ENCODE measurements around the gene SLC23A1.
"Not testable (repeated sequence)": the region's sequence is repeated elsewhere in the genome, so short reads cannot be mapped to it uniquely, and the experiment has no call there.

The SLC23A1 gene

DNA sequence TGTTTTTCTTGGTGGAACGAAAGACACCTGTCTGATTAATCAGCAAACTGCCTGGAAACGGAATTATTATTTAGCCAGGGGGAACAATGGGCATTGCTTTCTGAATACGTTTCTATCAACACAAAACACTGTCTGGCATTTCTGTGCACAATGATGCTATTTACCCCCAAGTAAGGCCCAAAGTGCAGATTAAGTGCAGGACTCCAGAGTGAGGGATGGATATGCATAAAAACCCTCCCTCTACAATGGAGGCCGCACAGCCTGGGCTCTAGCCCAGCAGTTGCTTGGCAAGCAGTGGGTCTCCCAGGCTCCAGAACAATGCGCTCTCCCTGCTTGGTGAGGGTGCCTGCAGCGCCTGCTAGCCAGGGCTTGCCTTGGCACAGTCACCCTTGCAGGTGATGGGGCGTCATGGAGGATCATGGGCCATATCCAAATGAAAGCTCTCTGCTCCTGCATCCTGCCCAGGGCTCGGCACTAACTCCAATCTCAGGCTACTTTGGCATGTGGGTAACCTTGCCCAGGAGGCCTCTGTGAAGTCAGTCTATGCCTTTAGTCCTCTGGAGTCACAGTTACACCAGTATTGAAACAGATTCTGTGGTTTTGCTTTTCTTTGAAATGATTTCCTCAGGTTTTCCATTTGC is 32.2 kb upstream of the SLC23A1 start:
- H3K36me3 ChIP-seq (ENCODE audit: control insufficient read depth, low read depth, low read length), result peaks cover 21% of the 10 kb centered on the region
- peaks cover 9% of the 10 kb centered on the region for H3K4me1 ChIP-seq (ENCODE audit: control insufficient read depth, low read depth, low read length)
- H3K27me3 ChIP-seq (ENCODE audit: control insufficient read depth, insufficient read depth, low read length), result no peaks in the 10 kb centered on the region
- no peak overlapping the region for H3K4me3 ChIP-seq (ENCODE audit: low read length)
- H3K27ac ChIP-seq (ENCODE audit: low read length), result no peak overlapping the region
- H3K9ac ChIP-seq (ENCODE audit: low read length), result no peak overlapping the region
- H3K9me3 ChIP-seq (ENCODE audit: control insufficient read depth, low read depth, low read length), result no peaks in the 10 kb centered on the region

DNA sequence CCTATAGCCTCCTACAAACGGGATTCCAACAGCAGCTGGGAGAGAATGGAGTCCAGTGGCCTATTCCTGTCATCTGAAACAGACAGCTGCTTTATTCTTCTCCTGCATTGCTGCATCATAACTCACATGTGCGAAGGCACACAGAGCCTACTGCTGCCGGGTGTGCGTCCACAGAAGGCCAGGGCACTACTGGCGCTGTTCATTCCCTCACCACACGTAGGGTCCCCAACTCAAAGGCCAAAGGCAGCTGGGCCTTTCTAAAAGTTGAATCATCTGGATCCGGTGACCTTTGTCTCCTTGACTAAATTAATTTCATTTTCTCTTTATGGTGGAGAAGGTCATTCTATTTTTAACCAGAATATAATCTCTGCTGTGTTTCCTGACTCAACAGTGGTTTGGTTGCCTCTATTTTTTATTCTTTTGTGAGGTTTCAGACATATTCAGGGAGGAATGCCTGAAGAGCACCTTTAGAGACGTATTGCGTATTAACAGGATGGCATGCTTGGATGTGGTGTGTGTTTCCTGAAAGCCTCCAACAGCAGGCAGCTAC is 31.6 kb upstream of the SLC23A1 start:
- H3K36me3 ChIP-seq (ENCODE audit: control insufficient read depth, low read depth, low read length), result peaks cover 21% of the 10 kb centered on the region
- no peak overlapping the region for H3K27ac ChIP-seq (ENCODE audit: low read length)
- H3K4me1 ChIP-seq (ENCODE audit: control insufficient read depth, low read depth, low read length), result peaks cover 4% of the 10 kb centered on the region
- H3K9me3 ChIP-seq (ENCODE audit: control insufficient read depth, low read depth, low read length), result no peaks in the 10 kb centered on the region
- H3K4me3 ChIP-seq (ENCODE audit: low read length), result no peak overlapping the region
- no peak overlapping the region for H3K9ac ChIP-seq (ENCODE audit: low read length)
- no peaks in the 10 kb centered on the region for H3K27me3 ChIP-seq (ENCODE audit: control insufficient read depth, insufficient read depth, low read length)

DNA sequence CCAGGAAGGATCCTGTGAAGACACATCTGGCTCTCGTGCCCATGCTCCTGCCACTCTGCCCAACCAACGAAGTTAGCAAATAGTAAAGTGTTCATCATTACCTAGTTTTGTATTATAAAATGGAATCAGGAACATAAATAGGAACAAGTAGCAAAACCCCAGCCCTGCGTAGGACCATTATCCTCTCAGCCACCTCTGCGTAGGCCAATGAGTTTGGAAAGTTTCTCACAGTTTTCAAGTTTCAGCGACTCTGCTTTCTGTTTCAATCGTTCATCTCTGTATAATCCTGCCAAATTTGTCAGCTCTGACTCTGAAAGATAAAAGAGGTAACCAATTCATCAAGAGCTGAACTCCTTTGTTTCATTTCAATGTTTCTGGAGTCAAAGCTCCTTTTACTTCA is 30.9 kb upstream of the SLC23A1 start:
- Histone ChIP-seq H3K36me3 (ENCODE audit: control insufficient read depth, low read depth, low read length) (peaks cover 17% of the 10 kb centered on the region), H3K4me3 (ENCODE audit: low read length) (no peak overlapping the region), H3K27me3 (ENCODE audit: control insufficient read depth, insufficient read depth, low read length) (no peaks in the 10 kb centered on the region), H3K4me1 (ENCODE audit: control insufficient read depth, low read depth, low read length) (no peaks in the 10 kb centered on the region), H3K9me3 (ENCODE audit: control insufficient read depth, low read depth, low read length) (no peaks in the 10 kb centered on the region), H3K9ac (ENCODE audit: low read length) (no peak overlapping the region), H3K27ac (ENCODE audit: low read length) (no peak overlapping the region)

DNA sequence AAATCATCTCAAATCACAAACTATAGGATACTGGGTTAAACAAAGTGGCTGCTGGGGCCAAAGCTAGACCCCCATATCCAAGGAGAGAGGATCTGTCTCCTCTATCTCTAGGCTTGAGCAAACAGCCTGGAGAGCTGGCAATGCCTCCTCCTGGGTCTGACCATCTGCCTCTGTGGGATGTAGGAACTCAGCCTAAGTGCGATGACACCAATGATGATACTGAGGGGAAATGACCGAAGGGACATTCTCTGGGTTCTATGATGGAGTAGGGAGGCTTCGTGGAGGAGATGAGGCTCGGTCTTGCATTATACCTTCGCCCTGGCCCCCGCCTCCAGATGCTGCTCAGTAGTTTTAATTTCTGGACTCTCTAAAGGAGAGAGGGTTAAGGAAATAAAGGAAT is 30.1 kb upstream of the SLC23A1 start:
- no peak overlapping the region for H3K27ac ChIP-seq (ENCODE audit: low read length)
- H3K4me3 ChIP-seq (ENCODE audit: low read length), result no peak overlapping the region
- no peaks in the 10 kb centered on the region for H3K27me3 ChIP-seq (ENCODE audit: control insufficient read depth, insufficient read depth, low read length)
- H3K36me3 ChIP-seq (ENCODE audit: control insufficient read depth, low read depth, low read length), result peaks cover 11% of the 10 kb centered on the region
- H3K4me1 ChIP-seq (ENCODE audit: control insufficient read depth, low read depth, low read length), result no peaks in the 10 kb centered on the region
- H3K9ac ChIP-seq (ENCODE audit: low read length), result no peak overlapping the region
- no peaks in the 10 kb centered on the region for H3K9me3 ChIP-seq (ENCODE audit: control insufficient read depth, low read depth, low read length)

DNA sequence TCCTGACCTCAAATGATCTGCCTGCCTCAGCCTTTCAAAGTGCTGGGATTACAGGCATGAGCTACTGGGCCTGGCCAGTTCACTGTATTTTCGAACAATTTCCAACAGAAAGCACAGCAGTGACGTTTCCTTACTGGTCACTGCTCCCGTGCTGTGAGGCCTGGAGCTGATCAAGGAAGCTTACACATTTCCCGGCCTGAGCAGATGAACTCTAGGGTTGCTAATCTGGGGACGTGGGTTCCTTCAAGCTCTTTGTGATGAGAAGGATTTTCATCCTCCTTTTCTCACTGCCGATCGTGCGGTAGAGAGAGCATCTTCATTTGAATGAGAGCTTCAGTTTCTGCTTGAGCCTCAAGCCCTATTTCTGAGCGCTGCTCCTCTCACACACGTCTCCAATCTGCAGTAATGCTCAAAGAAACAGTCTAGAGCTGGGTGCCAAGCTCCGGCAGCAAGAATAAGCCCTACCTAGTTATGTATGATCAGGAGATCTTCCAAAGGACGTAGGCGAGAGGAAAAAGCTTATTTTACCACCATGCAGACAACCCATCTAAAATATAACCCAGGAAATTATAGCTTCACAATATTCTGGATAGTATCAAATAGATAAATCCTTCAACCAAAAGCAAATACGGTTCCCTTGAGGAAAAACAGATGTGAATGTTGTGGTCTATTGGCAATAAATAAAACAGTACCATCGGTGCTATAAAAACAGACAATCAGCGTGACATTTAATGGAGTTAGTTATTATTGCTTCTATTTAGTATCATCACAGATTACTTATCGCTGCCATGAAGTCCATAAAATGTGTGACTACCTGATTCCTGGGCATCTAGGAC is 28.1 kb upstream of the SLC23A1 start:
- Histone ChIP-seq H3K4me1 (ENCODE audit: control insufficient read depth, low read depth, low read length) (no peaks in the 10 kb centered on the region), H3K27me3 (ENCODE audit: control insufficient read depth, insufficient read depth, low read length) (no peaks in the 10 kb centered on the region), H3K9ac (ENCODE audit: low read length) (no peak overlapping the region), H3K36me3 (ENCODE audit: control insufficient read depth, low read depth, low read length) (peaks cover 8% of the 10 kb centered on the region), H3K9me3 (ENCODE audit: control insufficient read depth, low read depth, low read length) (no peaks in the 10 kb centered on the region), H3K27ac (ENCODE audit: low read length) (no peak overlapping the region), H3K4me3 (ENCODE audit: low read length) (no peak overlapping the region)

DNA sequence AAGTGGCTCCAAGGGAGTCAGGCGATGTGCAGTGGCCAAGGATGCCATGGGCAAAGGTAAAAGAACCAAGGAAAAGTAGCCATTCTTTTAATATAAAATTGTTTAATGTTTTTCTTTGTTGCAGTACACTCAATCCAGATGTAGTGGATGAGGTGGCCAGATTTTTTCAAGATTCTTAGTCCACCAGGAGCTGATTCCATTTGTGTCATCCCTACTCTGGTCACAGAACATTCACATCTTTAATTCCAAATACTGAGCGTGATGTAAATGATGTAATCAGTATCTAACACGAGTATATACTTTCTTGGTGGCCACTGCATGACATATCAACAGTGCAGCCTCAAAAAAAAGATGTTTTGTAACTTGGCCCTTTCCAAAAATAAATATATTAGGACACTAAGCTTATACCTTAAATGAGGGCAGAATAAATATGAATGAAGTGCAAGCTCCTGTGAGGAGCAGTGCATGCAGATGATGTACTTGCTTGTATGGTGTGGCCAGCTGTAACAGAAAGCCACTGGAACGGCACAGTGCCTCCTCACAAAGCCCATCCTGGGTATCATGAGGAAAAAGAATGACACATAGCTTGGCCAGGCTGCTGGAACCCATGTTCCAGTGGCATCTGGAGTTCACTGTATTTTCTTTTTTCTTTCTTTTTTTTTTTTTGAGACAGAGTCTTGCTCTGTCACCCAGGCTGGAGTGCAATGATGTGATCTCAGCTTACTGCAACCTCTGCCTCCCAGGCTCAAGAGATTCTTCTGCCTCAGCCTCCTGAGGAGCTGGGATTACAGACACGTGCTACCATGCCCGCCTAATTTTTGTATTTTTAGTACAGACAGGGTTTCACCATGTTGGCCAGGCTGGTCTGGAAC is 27.3 kb upstream of the SLC23A1 start:
- H3K27me3 ChIP-seq (ENCODE audit: control insufficient read depth, insufficient read depth, low read length), result no peaks in the 10 kb centered on the region
- no peaks in the 10 kb centered on the region for H3K9me3 ChIP-seq (ENCODE audit: control insufficient read depth, low read depth, low read length)
- no peak overlapping the region for H3K4me3 ChIP-seq (ENCODE audit: low read length)
- peaks cover 8% of the 10 kb centered on the region for H3K36me3 ChIP-seq (ENCODE audit: control insufficient read depth, low read depth, low read length)
- H3K9ac ChIP-seq (ENCODE audit: low read length), result no peak overlapping the region
- H3K27ac ChIP-seq (ENCODE audit: low read length), result no peak overlapping the region
- no peaks in the 10 kb centered on the region for H3K4me1 ChIP-seq (ENCODE audit: control insufficient read depth, low read depth, low read length)

DNA sequence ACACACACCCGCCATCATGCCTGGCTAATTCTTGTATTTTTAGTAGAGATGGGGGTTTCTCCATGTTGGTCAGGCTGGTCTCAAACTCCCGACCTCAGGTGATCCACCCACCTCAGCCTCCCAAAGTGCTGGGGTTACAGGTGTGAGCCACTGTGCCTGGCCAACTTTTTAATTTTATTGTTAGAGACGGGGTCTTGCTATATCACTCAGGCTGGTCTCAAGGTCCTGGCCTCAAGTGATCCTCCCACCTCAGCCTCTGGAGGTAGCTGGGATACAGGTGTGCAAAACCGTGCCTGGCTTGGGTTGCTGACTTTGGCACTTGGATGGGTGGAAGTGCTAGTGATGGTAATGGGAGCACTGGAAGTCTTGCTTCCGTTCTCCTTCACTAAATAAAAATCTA is 26.0 kb upstream of the SLC23A1 start:
- not testable (repeated sequence) for H3K9ac ChIP-seq (ENCODE audit: low read length); H3K4me3 ChIP-seq (ENCODE audit: low read length); H3K4me1 ChIP-seq (ENCODE audit: control insufficient read depth, low read depth, low read length); H3K27me3 ChIP-seq (ENCODE audit: control insufficient read depth, insufficient read depth, low read length); H3K36me3 ChIP-seq (ENCODE audit: control insufficient read depth, low read depth, low read length); H3K9me3 ChIP-seq (ENCODE audit: control insufficient read depth, low read depth, low read length); H3K27ac ChIP-seq (ENCODE audit: low read length)

DNA sequence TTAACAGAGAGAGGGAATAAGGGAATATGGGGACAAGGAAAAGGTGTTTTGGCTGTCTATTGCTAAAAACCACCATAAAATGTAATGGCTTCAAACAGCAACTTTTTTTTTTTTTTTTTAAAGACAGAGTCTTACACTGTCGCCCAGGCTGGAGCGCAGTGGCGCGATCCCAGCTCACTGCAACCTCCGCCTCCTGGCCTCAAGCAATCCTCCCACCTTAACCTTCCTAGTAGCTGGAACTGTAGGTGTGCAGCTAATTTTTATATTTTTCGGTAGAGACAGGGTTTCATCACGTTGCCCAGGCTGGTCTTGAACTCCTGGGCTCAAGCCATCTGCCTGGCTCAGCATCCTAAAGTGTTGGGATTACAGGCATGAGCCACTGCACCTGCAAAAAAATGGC is 25.1 kb upstream of the SLC23A1 start:
- Histone ChIP-seq H3K9me3 (ENCODE audit: control insufficient read depth, low read depth, low read length) (no peaks in the 10 kb centered on the region), H3K4me3 (ENCODE audit: low read length) (no peak overlapping the region), H3K36me3 (ENCODE audit: control insufficient read depth, low read depth, low read length) (peaks cover 8% of the 10 kb centered on the region), H3K27ac (ENCODE audit: low read length) (no peak overlapping the region), H3K9ac (ENCODE audit: low read length) (no peak overlapping the region), H3K27me3 (ENCODE audit: control insufficient read depth, insufficient read depth, low read length) (no peaks in the 10 kb centered on the region), H3K4me1 (ENCODE audit: control insufficient read depth, low read depth, low read length) (peaks cover 10% of the 10 kb centered on the region)

DNA sequence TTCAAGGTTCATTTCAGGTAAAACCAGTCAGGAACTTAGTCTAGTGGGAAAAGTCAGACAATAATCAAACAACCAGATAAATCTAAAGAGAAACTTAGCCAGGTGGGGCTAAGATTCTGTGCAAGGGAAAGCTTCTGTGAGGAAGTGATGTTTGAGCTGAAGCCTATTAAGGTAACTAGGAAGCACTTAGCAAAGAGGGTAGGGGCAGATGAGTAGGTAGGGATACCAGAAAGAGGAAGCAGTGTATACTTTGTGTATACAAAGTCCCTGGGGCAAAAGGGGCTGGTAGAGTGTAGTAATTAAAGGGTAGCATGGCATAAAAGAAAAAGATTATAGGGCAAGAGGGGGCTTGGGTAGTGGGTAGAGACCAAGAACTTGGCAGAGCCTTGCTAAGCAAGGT is 24.4 kb upstream of the SLC23A1 start:
- Histone ChIP-seq H3K36me3 (ENCODE audit: control insufficient read depth, low read depth, low read length) (peaks cover 4% of the 10 kb centered on the region), H3K9ac (ENCODE audit: low read length) (no peak overlapping the region), H3K9me3 (ENCODE audit: control insufficient read depth, low read depth, low read length) (no peaks in the 10 kb centered on the region), H3K4me3 (ENCODE audit: low read length) (no peak overlapping the region), H3K4me1 (ENCODE audit: control insufficient read depth, low read depth, low read length) (peaks cover 11% of the 10 kb centered on the region), H3K27me3 (ENCODE audit: control insufficient read depth, insufficient read depth, low read length) (no peaks in the 10 kb centered on the region), H3K27ac (ENCODE audit: low read length) (no peak overlapping the region)

DNA sequence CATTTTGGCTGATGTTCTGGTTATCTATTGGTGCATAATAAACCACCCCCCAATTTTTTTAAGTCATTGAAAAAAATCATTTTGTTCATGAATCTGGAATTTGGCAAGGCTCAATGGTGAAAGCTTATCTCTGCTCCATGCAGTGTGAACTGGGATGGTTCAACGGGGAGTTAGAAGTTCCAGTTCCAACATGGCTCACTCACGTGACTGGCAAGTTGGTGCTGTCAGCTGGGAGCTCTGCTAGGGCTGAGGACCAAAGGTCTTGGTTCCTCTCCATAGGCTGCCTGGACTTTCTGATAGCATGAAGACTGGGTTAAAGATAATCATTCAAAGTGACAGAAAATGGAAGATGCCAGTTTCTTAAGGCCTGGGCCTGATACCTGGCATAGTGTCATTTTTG is 23.9 kb upstream of the SLC23A1 start:
- Histone ChIP-seq H3K4me3 (ENCODE audit: low read length) (no peak overlapping the region), H3K9me3 (ENCODE audit: control insufficient read depth, low read depth, low read length) (no peaks in the 10 kb centered on the region), H3K36me3 (ENCODE audit: control insufficient read depth, low read depth, low read length) (peaks cover 4% of the 10 kb centered on the region), H3K27ac (ENCODE audit: low read length) (no peak overlapping the region), H3K27me3 (ENCODE audit: control insufficient read depth, insufficient read depth, low read length) (no peaks in the 10 kb centered on the region), H3K4me1 (ENCODE audit: control insufficient read depth, low read depth, low read length) (peaks cover 11% of the 10 kb centered on the region), H3K9ac (ENCODE audit: low read length) (no peak overlapping the region)

DNA sequence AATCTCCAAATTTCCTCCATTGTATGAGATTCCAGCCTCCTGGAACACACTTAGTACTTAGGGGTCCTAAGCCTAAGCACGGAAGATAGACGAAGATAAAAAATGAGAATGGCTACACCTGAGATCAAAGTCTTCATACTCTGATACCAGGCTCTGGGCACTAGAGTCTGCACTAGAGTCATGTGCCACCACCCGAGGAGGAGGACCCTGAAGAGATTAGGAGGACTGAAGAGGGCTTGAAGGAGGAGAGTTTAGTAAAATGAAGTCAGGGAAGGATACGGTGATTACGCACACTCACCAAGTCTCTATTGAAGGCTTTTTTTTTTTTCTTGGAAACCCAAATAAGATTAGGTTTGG is 21.4 kb upstream of the SLC23A1 start:
- Histone ChIP-seq H3K9me3 (ENCODE audit: control insufficient read depth, low read depth, low read length) (no peaks in the 10 kb centered on the region), H3K36me3 (ENCODE audit: control insufficient read depth, low read depth, low read length) (peaks cover 6% of the 10 kb centered on the region), H3K4me1 (ENCODE audit: control insufficient read depth, low read depth, low read length) (peaks cover 11% of the 10 kb centered on the region), H3K27me3 (ENCODE audit: control insufficient read depth, insufficient read depth, low read length) (no peaks in the 10 kb centered on the region), H3K9ac (ENCODE audit: low read length) (peak overlapping the region; percentile 75), H3K4me3 (ENCODE audit: low read length) (peak overlapping the region; percentile 78), H3K27ac (ENCODE audit: low read length) (peak overlapping the region; percentile 60)
